Measurements from ENCODE around the gene DUSP15.

The DUSP15 gene

DNA sequence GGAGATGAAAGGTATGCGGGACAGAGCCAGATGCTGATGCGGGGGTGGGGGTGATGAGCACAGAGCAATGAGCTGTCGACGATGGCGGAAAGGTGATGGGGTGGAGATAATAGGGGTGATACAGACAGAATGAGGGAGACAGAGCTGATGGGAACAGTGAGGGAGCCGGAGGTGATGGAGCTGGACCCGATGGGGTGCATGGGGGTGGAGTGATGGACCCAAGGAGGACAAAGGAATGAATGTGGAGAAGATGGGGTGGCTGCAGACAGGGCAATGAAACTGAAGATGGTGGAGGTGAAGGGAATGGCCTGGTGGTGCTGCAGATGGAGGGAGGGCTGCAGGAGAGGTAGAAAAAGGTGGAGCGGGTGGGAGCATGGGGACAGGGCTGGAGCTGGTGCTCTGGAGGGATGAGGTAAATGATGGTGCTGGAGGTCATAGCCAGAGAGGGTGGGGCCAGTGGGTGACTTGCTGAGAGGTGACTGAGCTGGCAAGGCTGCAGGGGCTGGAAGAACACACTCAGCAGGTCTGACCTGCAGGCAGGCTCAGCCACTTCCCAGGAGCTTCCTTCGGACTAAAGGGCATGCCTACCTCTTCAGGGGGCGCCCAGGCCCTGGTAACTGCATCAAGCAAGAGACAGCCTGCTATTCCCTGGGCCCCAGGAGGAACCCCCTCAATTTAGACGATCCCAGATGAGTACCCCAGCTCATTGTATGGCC lies 18.9 kb downstream of the DUSP15 start:
- Histone ChIP-seq H3K9ac (ENCODE audit: low read length) (no peak overlapping the region), H3K4me3 (ENCODE audit: low read length) (no peak overlapping the region), H3K4me2 (ENCODE audit: low read length) (no peak overlapping the region), H3K27ac (ENCODE audit: low read length) (no peak overlapping the region), H3K27me3 (ENCODE audit: low read depth, low read length) (peaks cover 33% of the 10 kb centered on the region), H2AFZ (ENCODE audit: low read depth, low read length) (no peak overlapping the region), H3K4me1 (ENCODE audit: low read length) (peaks cover 5% of the 10 kb centered on the region; the same call in 1 of the 2 replicates), H4K20me1 (ENCODE audit: insufficient read depth, low read length) (no peaks in the 10 kb centered on the region), H3K36me3 (replicated peaks; ENCODE audit: low read depth, low read length) (no peaks in the 10 kb centered on the region), H3K79me2 (ENCODE audit: low read length) (no peaks in the 10 kb centered on the region), H3K9me3 (ENCODE audit: insufficient read depth, low read length) (no peaks in the 10 kb centered on the region)
- no peak for TF ChIP-seq EZH2phosphoT487 (IDR thresholded peaks at IDR 0.05; ENCODE audit: low read depth)
- TF ChIP-seq, protein P1, sequence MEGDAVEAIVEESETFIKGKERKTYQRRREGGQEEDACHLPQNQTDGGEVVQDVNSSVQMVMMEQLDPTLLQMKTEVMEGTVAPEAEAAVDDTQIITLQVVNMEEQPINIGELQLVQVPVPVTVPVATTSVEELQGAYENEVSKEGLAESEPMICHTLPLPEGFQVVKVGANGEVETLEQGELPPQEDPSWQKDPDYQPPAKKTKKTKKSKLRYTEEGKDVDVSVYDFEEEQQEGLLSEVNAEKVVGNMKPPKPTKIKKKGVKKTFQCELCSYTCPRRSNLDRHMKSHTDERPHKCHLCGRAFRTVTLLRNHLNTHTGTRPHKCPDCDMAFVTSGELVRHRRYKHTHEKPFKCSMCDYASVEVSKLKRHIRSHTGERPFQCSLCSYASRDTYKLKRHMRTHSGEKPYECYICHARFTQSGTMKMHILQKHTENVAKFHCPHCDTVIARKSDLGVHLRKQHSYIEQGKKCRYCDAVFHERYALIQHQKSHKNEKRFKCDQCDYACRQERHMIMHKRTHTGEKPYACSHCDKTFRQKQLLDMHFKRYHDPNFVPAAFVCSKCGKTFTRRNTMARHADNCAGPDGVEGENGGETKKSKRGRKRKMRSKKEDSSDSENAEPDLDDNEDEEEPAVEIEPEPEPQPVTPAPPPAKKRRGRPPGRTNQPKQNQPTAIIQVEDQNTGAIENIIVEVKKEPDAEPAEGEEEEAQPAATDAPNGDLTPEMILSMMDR (IDR thresholded peaks at IDR 0.05; ENCODE audit: low read depth, low read length): no peak

DNA sequence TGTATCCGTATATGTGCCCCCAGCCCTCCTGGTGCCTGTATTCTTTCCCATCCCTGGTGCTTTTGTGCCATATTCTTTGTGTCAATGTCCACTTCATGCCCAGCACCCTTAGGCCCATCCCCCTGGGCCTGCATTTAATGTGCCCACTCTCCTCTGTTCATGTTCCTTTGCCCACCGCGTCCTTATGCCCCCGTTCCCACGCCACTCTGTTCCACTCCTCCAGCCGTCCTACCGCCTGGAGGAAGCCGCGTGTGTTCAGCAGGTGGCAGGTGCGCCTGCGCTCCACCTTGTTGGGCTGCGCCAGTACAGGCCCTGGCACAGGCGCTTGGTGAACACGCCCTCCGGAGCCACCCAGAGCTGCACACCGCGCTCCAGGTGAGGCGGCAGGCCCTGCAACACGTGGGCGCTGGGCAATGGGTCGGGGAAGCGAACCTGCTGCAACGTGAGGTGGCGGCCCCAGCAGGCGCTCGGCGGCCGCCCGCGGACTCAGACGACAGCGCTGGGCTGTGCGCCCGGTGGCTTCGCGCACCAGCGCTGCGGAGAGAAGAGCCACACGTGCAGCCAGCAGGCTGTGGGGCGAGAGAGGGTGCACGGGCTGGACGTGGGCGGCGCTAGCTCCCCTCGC lies 20.9 kb downstream of the DUSP15 start:
- Histone ChIP-seq H4K20me1 (ENCODE audit: insufficient read depth, low read length) (no peaks in the 10 kb centered on the region), H3K9me3 (ENCODE audit: insufficient read depth, low read length) (no peaks in the 10 kb centered on the region), H3K9ac (ENCODE audit: low read length) (no peak overlapping the region), H3K4me2 (ENCODE audit: low read length) (no peak overlapping the region), H2AFZ (ENCODE audit: low read depth, low read length) (no peak overlapping the region), H3K27ac (ENCODE audit: low read length) (no peak overlapping the region), H3K4me1 (ENCODE audit: low read length) (peaks cover 15% of the 10 kb centered on the region), H3K27me3 (ENCODE audit: low read depth, low read length) (peaks cover 24% of the 10 kb centered on the region), H3K36me3 (replicated peaks; ENCODE audit: low read depth, low read length) (no peaks in the 10 kb centered on the region), H3K4me3 (ENCODE audit: low read length) (no peak overlapping the region), H3K79me2 (ENCODE audit: low read length) (no peaks in the 10 kb centered on the region)
- TF ChIP-seq, protein P1 (IDR thresholded peaks at IDR 0.05; ENCODE audit: low read depth, low read length): no peak
- TF ChIP-seq EZH2phosphoT487 (IDR thresholded peaks at IDR 0.05; ENCODE audit: low read depth): no peak

DNA sequence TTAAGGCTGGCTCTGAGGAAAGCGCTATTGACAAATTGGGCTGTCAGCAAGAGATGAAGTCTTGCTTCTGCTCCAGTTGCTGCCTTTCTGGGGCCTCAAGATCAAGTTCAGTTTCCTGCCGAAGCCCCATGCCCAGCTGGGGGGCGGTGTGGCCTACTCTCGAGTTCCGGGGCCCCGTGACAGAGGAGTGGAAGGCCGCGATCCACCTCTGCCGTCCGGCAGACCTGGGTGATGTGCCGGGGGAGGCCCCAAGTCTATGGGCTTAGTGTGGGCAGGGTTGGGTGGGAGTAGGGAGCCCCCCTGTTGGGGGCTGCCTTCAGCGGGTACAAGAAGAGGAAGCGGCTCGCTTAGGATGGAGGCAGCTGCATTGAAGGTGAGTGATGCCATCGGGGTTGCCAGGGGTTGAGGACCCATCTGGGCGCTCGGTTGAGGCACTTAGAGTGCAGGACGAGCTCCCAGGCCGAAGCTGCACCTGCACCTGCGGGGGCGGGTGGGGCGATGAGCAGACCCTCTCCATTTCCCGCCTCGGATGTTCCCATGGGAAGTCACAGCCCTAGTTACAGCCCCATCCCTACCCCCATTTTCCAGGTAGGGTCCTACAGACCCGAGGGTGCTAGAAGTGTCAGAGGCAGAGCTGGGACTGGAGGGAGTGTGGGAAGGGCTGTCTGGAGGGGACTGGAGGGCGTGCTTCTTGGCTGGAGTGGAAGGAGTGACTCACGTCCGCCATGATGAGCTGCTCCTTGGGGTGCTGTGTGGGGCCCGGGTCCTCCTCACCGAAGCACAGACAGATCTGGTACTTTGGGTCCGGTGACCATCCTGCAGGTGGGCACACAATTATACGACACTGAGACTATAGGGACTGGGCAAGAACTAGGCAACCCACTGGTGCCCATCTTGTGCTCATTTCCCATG lies 22.0 kb downstream of the DUSP15 start:
- peaks cover 16% of the 10 kb centered on the region for H3K27me3 ChIP-seq (ENCODE audit: low read depth, low read length)
- no peaks in the 10 kb centered on the region for H3K36me3 ChIP-seq (replicated peaks; ENCODE audit: low read depth, low read length)
- no peaks in the 10 kb centered on the region for H3K79me2 ChIP-seq (ENCODE audit: low read length)
- H2AFZ ChIP-seq (ENCODE audit: low read depth, low read length): no peak overlapping the region
- H3K9ac ChIP-seq (ENCODE audit: low read length): no peak overlapping the region
- H3K4me2 ChIP-seq (ENCODE audit: low read length): no peak overlapping the region
- no peak for TF ChIP-seq EZH2phosphoT487 (IDR thresholded peaks at IDR 0.05; ENCODE audit: low read depth)
- TF ChIP-seq, protein P1 (IDR thresholded peaks at IDR 0.05; ENCODE audit: low read depth, low read length): no peak
- H3K4me3 ChIP-seq (ENCODE audit: low read length): no peak overlapping the region
- no peaks in the 10 kb centered on the region for H3K9me3 ChIP-seq (ENCODE audit: insufficient read depth, low read length)
- H3K27ac ChIP-seq (ENCODE audit: low read length): no peak overlapping the region
- peaks cover 15% of the 10 kb centered on the region for H3K4me1 ChIP-seq (ENCODE audit: low read length)
- H4K20me1 ChIP-seq (ENCODE audit: insufficient read depth, low read length): no peaks in the 10 kb centered on the region

DNA sequence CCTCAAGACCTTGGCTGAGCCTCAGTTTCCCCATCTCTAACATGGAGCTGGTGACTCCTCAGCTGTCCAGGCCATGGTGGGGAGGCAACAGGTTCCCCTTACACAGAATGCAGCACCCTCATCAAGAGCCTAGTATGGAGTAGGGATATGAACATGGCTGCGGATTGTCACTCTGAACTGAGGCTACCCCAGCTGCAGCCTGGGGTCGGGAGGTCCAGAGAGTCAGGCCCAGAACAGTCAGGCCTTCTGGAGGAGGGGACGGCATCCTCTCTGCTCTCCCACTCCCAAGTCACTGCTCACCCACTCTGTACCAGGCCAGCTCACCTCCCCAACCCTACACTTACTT lies 23.6 kb downstream of the DUSP15 start:
- Histone ChIP-seq H3K27me3 (ENCODE audit: low read depth, low read length) (peaks cover 16% of the 10 kb centered on the region), H2AFZ (ENCODE audit: low read depth, low read length) (no peak overlapping the region), H3K9ac (ENCODE audit: low read length) (no peak overlapping the region), H3K79me2 (ENCODE audit: low read length) (no peaks in the 10 kb centered on the region), H3K27ac (ENCODE audit: low read length) (no peak overlapping the region), H3K9me3 (ENCODE audit: insufficient read depth, low read length) (no peaks in the 10 kb centered on the region), H3K4me2 (ENCODE audit: low read length) (no peak overlapping the region), H4K20me1 (ENCODE audit: insufficient read depth, low read length) (no peaks in the 10 kb centered on the region), H3K4me1 (ENCODE audit: low read length) (peaks cover 11% of the 10 kb centered on the region), H3K36me3 (replicated peaks; ENCODE audit: low read depth, low read length) (no peaks in the 10 kb centered on the region), H3K4me3 (ENCODE audit: low read length) (no peak overlapping the region)
- TF ChIP-seq, protein P1 (IDR thresholded peaks at IDR 0.05; ENCODE audit: low read depth, low read length): no peak; the same call in 1 of the 2 replicates
